Measurements from ENCODE around the gene FRMPD2. TPM values are rescaled to one million over a fixed set of nuclear protein-coding genes. Genes with fewer than 3 reads are reported as not detected.

Gene FRMPD2, protein sequence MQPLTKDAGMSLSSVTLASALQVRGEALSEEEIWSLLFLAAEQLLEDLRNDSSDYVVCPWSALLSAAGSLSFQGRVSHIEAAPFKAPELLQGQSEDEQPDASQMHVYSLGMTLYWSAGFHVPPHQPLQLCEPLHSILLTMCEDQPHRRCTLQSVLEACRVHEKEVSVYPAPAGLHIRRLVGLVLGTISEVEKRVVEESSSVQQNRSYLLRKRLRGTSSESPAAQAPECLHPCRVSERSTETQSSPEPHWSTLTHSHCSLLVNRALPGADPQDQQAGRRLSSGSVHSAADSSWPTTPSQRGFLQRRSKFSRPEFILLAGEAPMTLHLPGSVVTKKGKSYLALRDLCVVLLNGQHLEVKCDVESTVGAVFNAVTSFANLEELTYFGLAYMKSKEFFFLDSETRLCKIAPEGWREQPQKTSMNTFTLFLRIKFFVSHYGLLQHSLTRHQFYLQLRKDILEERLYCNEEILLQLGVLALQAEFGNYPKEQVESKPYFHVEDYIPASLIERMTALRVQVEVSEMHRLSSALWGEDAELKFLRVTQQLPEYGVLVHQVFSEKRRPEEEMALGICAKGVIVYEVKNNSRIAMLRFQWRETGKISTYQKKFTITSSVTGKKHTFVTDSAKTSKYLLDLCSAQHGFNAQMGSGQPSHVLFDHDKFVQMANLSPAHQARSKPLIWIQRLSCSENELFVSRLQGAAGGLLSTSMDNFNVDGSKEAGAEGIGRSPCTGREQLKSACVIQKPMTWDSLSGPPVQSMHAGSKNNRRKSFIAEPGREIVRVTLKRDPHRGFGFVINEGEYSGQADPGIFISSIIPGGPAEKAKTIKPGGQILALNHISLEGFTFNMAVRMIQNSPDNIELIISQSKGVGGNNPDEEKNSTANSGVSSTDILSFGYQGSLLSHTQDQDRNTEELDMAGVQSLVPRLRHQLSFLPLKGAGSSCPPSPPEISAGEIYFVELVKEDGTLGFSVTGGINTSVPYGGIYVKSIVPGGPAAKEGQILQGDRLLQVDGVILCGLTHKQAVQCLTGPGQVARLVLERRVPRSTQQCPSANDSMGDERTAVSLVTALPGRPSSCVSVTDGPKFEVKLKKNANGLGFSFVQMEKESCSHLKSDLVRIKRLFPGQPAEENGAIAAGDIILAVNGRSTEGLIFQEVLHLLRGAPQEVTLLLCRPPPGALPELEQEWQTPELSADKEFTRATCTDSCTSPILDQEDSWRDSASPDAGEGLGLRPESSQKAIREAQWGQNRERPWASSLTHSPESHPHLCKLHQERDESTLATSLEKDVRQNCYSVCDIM (N-terminal part only)
- 0.08 TPM in 1 of 2 replicates, not detected in the other for total RNA-seq (ENCODE audit: low replicate concordance)

GRCh38 chr10:48274636-48275035 is at the start of gene FRMPD2:
Gene FRMPD2 (minus strand): TSS chr10:48274696. CDS start chr10:48274567, 129 bp downstream.

DNA sequence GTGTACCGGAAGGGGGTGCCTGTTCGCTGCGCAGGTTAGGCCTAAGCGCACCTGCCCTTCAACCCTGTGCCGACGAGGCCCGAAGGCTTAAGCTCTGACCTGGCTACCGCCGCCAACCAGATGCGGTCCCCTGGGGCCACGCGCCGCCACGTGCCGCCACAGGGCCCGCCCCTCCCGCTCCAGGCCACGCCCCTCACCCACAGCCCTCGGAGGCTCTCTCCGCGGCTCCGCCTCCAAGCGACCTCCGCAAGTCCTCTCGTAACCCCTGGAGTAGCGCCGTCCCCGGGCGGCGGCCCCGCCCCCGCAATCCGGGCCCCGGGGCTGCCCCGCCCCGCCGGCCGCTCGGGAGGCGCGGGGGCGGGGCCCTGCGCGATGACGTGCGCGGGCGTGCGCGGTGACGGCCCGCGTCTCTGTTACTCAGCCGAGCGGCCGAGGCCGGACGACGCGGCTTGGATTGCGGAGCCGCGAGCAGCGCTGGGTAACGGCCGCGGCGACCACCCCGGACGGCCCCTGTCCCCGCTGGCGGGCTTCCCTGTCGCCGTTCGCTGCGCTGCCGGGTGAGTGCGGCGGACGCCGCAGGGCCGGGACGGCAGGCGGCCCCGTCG is 31.9 kb upstream of the FRMPD2 start, which contains the start of gene MAPK8:
TSS of gene MAPK8 (plus strand) at position 413 of the 605 bp plus-strand sequence. CDS start 94,984 bp downstream, outside the sequence.

Other genes starting within 250 kb of the FRMPD2 start
- 13.2 and 35.4 TPM in 2 replicates for gene MAPK8, start 32.0 kb upstream of the FRMPD2 start, total RNA-seq (ENCODE audit: low replicate concordance)